ENCODE data around the gene IGF2.
A peak's percentile ranks its signal among the peaks of the same experiment; 100 is the strongest.

The IGF2 gene

GRCh38 chr11:2102132-2102882, 36.9 kb downstream of the IGF2 start:
- no peak overlapping the region for H2BK120ac ChIP-seq (ENCODE audit: low read depth, low read length)
- no peak overlapping the region for H3K14ac ChIP-seq (ENCODE audit: low read length)
- no peak overlapping the region for H3K9ac ChIP-seq (ENCODE audit: low read depth, low read length, poor library complexity)
- no peak overlapping the region for H4K91ac ChIP-seq (ENCODE audit: low read depth, low read length, poor library complexity)
- H3K18ac ChIP-seq (ENCODE audit: low read length) = no peak overlapping the region
- no peak overlapping the region for H3K23ac ChIP-seq (ENCODE audit: low read depth, low read length, poor library complexity)
- H2AFZ ChIP-seq (ENCODE audit: low read length) = no peak overlapping the region
- DNase-seq (ENCODE audit: low spot score) = no peak
- H3K4ac ChIP-seq (ENCODE audit: low read length) = no peak overlapping the region
- no peak overlapping the region for H2BK12ac ChIP-seq (ENCODE audit: low read length)
- no peak overlapping the region for H2BK5ac ChIP-seq (ENCODE audit: low read length)
- H3K4me2 ChIP-seq (ENCODE audit: insufficient read depth, low read length, poor library complexity, severe bottlenecking) = no peak overlapping the region
- no peak overlapping the region for H3K4me3 ChIP-seq (ENCODE audit: low read length in 2 of 2)
- H3K4me1 ChIP-seq (ENCODE audit: control insufficient read depth in 2 of 2, insufficient read depth in 1 of 2, low read depth in 1 of 2, low read length in 2 of 2) = peaks cover 6 to 7% of the 10 kb centered on the region in 2 donors
- whole genome bisulfite sequencing, 2 donors (ENCODE audit: extremely low coverage in 2 of 2, insufficient read length in 2 of 2, insufficient replicate concordance in 1 of 2) = 100% methylated on average over 2 to 4 of the region's 8 CpGs
- no peak overlapping the region for H4K8ac ChIP-seq (ENCODE audit: low read depth, low read length)
- no peaks in the 10 kb centered on the region for H3K36me3 ChIP-seq (replicated peaks in 1 of 2; ENCODE audit: control insufficient read depth in 2 of 2, insufficient read depth in 2 of 2, low read length in 2 of 2)
- H3K79me1 ChIP-seq (ENCODE audit: low read depth, low read length) = peaks cover 5% of the 10 kb centered on the region
- no peaks in the 10 kb centered on the region for H3K9me3 ChIP-seq (replicated peaks in 1 of 2; ENCODE audit: control insufficient read depth in 2 of 2, insufficient read depth in 1 of 2, low read depth in 1 of 2, low read length in 2 of 2)
- H2BK15ac ChIP-seq (ENCODE audit: low read length) = no peak overlapping the region
- H3K27ac ChIP-seq (replicated peaks; ENCODE audit: low read length) = no peak overlapping the region
- no peak overlapping the region for H2AK5ac ChIP-seq (ENCODE audit: low read depth, low read length)
- peaks cover 0 to 9% (median 0%) of the 10 kb centered on the region in 3 experiments for H3K27me3 ChIP-seq (ENCODE audit: control insufficient read depth in 3 of 3, insufficient read depth in 3 of 3, low read depth in 1 of 3, low read length in 3 of 3)

GRCh38 chr11:2101171-2101675, 38.0 kb downstream of the IGF2 start:
- no CpG with 5 or more reads among the region's 10 CpGs for WGBS, 2 donors (ENCODE audit: extremely low coverage in 2 of 2, insufficient read length in 2 of 2, insufficient replicate concordance in 1 of 2)
- DNase-seq (ENCODE audit: low spot score) = no peak

GRCh38 chr11:2100361-2101170, 38.6 kb downstream of the IGF2 start:
- H3K9ac ChIP-seq (ENCODE audit: low read depth, low read length, poor library complexity) = no peak overlapping the region
- no peak overlapping the region for H3K23ac ChIP-seq (ENCODE audit: low read depth, low read length, poor library complexity)
- H3K4me2 ChIP-seq (ENCODE audit: insufficient read depth, low read length, poor library complexity, severe bottlenecking) = no peak overlapping the region
- H4K91ac ChIP-seq (ENCODE audit: low read depth, low read length, poor library complexity) = no peak overlapping the region
- H2AFZ ChIP-seq (ENCODE audit: low read length) = no peak overlapping the region
- H2BK5ac ChIP-seq (ENCODE audit: low read length) = no peak overlapping the region
- H2AK5ac ChIP-seq (ENCODE audit: low read depth, low read length) = peak overlapping the region; percentile 92
- no peak overlapping the region for H3K14ac ChIP-seq (ENCODE audit: low read length)
- no peak overlapping the region for H3K4me3 ChIP-seq (ENCODE audit: low read length in 2 of 2)
- H3K18ac ChIP-seq (ENCODE audit: low read length) = peak overlapping the region; percentile 61
- no peak overlapping the region for H4K8ac ChIP-seq (ENCODE audit: low read depth, low read length)
- peaks cover 5% of the 10 kb centered on the region for H3K79me1 ChIP-seq (ENCODE audit: low read depth, low read length)
- H3K36me3 ChIP-seq (replicated peaks in 1 of 2; ENCODE audit: control insufficient read depth in 2 of 2, insufficient read depth in 2 of 2, low read length in 2 of 2) = no peaks in the 10 kb centered on the region
- no peak for DNase-seq (ENCODE audit: low spot score)
- no peak overlapping the region for H2BK15ac ChIP-seq (ENCODE audit: low read length)
- H3K27ac ChIP-seq (replicated peaks; ENCODE audit: low read length) = no peak overlapping the region
- no peak overlapping the region for H3K4ac ChIP-seq (ENCODE audit: low read length)
- H3K27me3 ChIP-seq (ENCODE audit: control insufficient read depth in 3 of 3, insufficient read depth in 3 of 3, low read depth in 1 of 3, low read length in 3 of 3) = peaks cover 0 to 9% (median 0%) of the 10 kb centered on the region in 3 experiments
- H3K4me1 ChIP-seq (ENCODE audit: control insufficient read depth in 2 of 2, insufficient read depth in 1 of 2, low read depth in 1 of 2, low read length in 2 of 2) = peaks cover 11 to 15% of the 10 kb centered on the region in 2 donors
- WGBS, 2 donors (ENCODE audit: extremely low coverage in 2 of 2, insufficient read length in 2 of 2, insufficient replicate concordance in 1 of 2) = no CpG with 5 or more reads among the region's 25 CpGs
- no peaks in the 10 kb centered on the region for H3K9me3 ChIP-seq (replicated peaks in 1 of 2; ENCODE audit: control insufficient read depth in 2 of 2, insufficient read depth in 1 of 2, low read depth in 1 of 2, low read length in 2 of 2)
- H2BK12ac ChIP-seq (ENCODE audit: low read length) = peak overlapping the region; percentile 42
- no peak overlapping the region for H2BK120ac ChIP-seq (ENCODE audit: low read depth, low read length)

More at GRCh38 chr11:2101171-2101675, 38.0 kb downstream of the IGF2 start:
- peaks cover 5% of the 10 kb centered on the region for H3K79me1 ChIP-seq (ENCODE audit: low read depth, low read length)
- no peak overlapping the region for H3K4ac ChIP-seq (ENCODE audit: low read length)
- H3K4me1 ChIP-seq (ENCODE audit: control insufficient read depth in 2 of 2, insufficient read depth in 1 of 2, low read depth in 1 of 2, low read length in 2 of 2) = peaks cover 11 to 14% of the 10 kb centered on the region in 2 donors
- H3K23ac ChIP-seq (ENCODE audit: low read depth, low read length, poor library complexity) = no peak overlapping the region
- no peak overlapping the region for H2BK5ac ChIP-seq (ENCODE audit: low read length)
- H2AK5ac ChIP-seq (ENCODE audit: low read depth, low read length) = peak overlapping the region; percentile 92
- no peak overlapping the region for H3K4me2 ChIP-seq (ENCODE audit: insufficient read depth, low read length, poor library complexity, severe bottlenecking)
- H2BK120ac ChIP-seq (ENCODE audit: low read depth, low read length) = no peak overlapping the region
- H2AFZ ChIP-seq (ENCODE audit: low read length) = no peak overlapping the region
- H3K4me3 ChIP-seq (ENCODE audit: low read length in 2 of 2) = no peak overlapping the region
- peak overlapping the region; percentile 59 for H2BK15ac ChIP-seq (ENCODE audit: low read length)
- H4K91ac ChIP-seq (ENCODE audit: low read depth, low read length, poor library complexity) = no peak overlapping the region
- H3K27me3 ChIP-seq (ENCODE audit: control insufficient read depth in 3 of 3, insufficient read depth in 3 of 3, low read depth in 1 of 3, low read length in 3 of 3) = peaks cover 0 to 9% (median 0%) of the 10 kb centered on the region in 3 experiments
- H3K9ac ChIP-seq (ENCODE audit: low read depth, low read length, poor library complexity) = no peak overlapping the region
- H3K18ac ChIP-seq (ENCODE audit: low read length) = peak overlapping the region; percentile 61
- H3K36me3 ChIP-seq (replicated peaks in 1 of 2; ENCODE audit: control insufficient read depth in 2 of 2, insufficient read depth in 2 of 2, low read length in 2 of 2) = no peaks in the 10 kb centered on the region
- H3K9me3 ChIP-seq (replicated peaks in 1 of 2; ENCODE audit: control insufficient read depth in 2 of 2, insufficient read depth in 1 of 2, low read depth in 1 of 2, low read length in 2 of 2) = no peaks in the 10 kb centered on the region
- no peak overlapping the region for H4K8ac ChIP-seq (ENCODE audit: low read depth, low read length)
- H2BK12ac ChIP-seq (ENCODE audit: low read length) = no peak overlapping the region
- H3K27ac ChIP-seq (replicated peaks; ENCODE audit: low read length) = no peak overlapping the region
- no peak overlapping the region for H3K14ac ChIP-seq (ENCODE audit: low read length)

Measured in neuronal stem cell (in vitro differentiated cells).